ENCODE data around the gene USP38. TPM values are rescaled to one million over a fixed set of nuclear protein-coding genes. Genes with fewer than 3 reads are reported as not detected.

The USP38 gene
- total RNA-seq, 2 experiments from 2014 or later, result 34.2 to 35.7 TPM

DNA sequence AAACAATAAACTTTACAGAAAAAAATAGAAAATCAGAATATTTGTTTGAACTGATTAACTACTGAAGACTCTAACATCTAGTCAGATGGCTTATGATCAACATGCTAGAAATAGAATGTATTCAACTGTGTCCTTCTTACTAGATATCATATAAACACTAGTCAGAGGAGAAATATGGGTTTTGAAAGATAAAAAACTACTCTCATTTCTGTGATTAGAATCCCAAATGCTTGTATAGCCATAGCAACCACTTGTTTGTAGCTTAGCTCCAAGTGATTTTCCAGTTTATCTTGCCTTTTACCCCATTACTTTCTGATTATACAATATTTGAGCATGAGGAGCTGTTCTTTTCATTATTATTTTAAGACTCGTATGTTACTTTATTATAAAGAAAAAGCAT is 31.2 kb downstream of the USP38 start:
- Mint-ChIP-seq H3K27ac (no peak overlapping the region), H3K27me3 (no peaks in the 10 kb centered on the region), H3K4me3 (no peak overlapping the region), H3K9me3 (no peaks in the 10 kb centered on the region), H3K4me1 (ENCODE audit: low read depth) (peaks cover 38% of the 10 kb centered on the region), H3K36me3 (ENCODE audit: low read depth) (peaks cover 80% of the 10 kb centered on the region)
- DNase-seq, result no peak
- intact Hi-C loops (cut with DNase I, micrococcal nuclease), result no loop called here
- H3K36me3 ChIP-seq (ENCODE audit: insufficient read depth, low read length), result peaks cover 59% of the 10 kb centered on the region
- no peaks in the 10 kb centered on the region for H3K9me3 ChIP-seq (ENCODE audit: control insufficient read depth in 1 of 2, insufficient read depth in 1 of 2, low read length in 2 of 2)
- H3K4me3 ChIP-seq (ENCODE audit: low read length), result no peak overlapping the region
- TF ChIP-seq, protein P1, sequence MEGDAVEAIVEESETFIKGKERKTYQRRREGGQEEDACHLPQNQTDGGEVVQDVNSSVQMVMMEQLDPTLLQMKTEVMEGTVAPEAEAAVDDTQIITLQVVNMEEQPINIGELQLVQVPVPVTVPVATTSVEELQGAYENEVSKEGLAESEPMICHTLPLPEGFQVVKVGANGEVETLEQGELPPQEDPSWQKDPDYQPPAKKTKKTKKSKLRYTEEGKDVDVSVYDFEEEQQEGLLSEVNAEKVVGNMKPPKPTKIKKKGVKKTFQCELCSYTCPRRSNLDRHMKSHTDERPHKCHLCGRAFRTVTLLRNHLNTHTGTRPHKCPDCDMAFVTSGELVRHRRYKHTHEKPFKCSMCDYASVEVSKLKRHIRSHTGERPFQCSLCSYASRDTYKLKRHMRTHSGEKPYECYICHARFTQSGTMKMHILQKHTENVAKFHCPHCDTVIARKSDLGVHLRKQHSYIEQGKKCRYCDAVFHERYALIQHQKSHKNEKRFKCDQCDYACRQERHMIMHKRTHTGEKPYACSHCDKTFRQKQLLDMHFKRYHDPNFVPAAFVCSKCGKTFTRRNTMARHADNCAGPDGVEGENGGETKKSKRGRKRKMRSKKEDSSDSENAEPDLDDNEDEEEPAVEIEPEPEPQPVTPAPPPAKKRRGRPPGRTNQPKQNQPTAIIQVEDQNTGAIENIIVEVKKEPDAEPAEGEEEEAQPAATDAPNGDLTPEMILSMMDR (IDR thresholded peaks at IDR 0.05), result no peak
- ATAC-seq (ENCODE audit: poor library complexity), result no peak
- H3K27me3 ChIP-seq (ENCODE audit: control insufficient read depth in 1 of 2, insufficient read depth in 2 of 2, low read length in 2 of 2), result no peaks in the 10 kb centered on the region
- CTCF ChIA-PET, result no interaction called here
- POLR2A ChIA-PET, result no interaction called here
- H3K4me1 ChIP-seq (ENCODE audit: insufficient read depth, low read length), result no peaks in the 10 kb centered on the region
- H3K27ac ChIP-seq (ENCODE audit: low read depth in 1 of 2, low read length in 2 of 2), result no peak overlapping the region

DNA sequence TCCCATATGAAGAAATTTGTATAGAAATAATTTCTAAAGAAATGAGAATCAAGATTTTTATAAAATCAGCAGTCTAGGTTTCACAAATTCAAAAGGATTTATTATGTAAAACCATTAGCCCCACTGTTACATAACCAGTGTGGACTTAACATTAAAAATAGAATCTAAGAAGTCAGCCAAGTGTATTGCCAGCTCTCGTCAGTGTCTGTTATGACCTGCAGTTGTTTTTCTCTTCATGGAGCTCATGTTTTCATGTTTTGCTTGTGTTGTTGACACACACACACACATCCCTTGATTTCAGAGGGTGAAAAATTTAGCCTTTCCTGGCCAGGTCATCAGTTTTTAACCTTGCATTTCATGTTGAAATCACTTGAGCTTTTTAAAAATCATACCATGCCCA is 39.5 kb downstream of the USP38 start:
- no peaks in the 10 kb centered on the region for H3K9me3 ChIP-seq (ENCODE audit: control insufficient read depth in 1 of 2, insufficient read depth in 1 of 2, low read length in 2 of 2)
- H3K4me3 Mint-ChIP-seq, result no peak overlapping the region
- no peak overlapping the region for H3K4me3 ChIP-seq (ENCODE audit: low read length)
- H3K27ac ChIP-seq (ENCODE audit: low read depth in 1 of 2, low read length in 2 of 2), result no peak overlapping the region
- POLR2A ChIA-PET, result interaction anchor here (0.8 kb wide), 1 partner anchor 312 kb away, joined by 3 read pairs; no protein-coding TSS in a partner anchor
- TF ChIP-seq, protein P1 (IDR thresholded peaks at IDR 0.05), result no peak
- no peaks in the 10 kb centered on the region for H3K4me1 ChIP-seq (ENCODE audit: insufficient read depth, low read length)
- ATAC-seq (ENCODE audit: poor library complexity) (no peak), DNase-seq (no peak)
- CTCF ChIA-PET, result no interaction called here
- peaks cover 55% of the 10 kb centered on the region for H3K36me3 Mint-ChIP-seq (ENCODE audit: low read depth)
- intact Hi-C loops (cut with DNase I, micrococcal nuclease), result no loop called here
- H3K9me3 Mint-ChIP-seq, result no peaks in the 10 kb centered on the region
- no peaks in the 10 kb centered on the region for H3K4me1 Mint-ChIP-seq (ENCODE audit: low read depth)
- H3K27me3 Mint-ChIP-seq, result no peaks in the 10 kb centered on the region
- peaks cover 27% of the 10 kb centered on the region for H3K36me3 ChIP-seq (ENCODE audit: insufficient read depth, low read length)
- no peak overlapping the region for H3K27ac Mint-ChIP-seq
- no peaks in the 10 kb centered on the region for H3K27me3 ChIP-seq (ENCODE audit: control insufficient read depth in 1 of 2, insufficient read depth in 2 of 2, low read length in 2 of 2)

DNA sequence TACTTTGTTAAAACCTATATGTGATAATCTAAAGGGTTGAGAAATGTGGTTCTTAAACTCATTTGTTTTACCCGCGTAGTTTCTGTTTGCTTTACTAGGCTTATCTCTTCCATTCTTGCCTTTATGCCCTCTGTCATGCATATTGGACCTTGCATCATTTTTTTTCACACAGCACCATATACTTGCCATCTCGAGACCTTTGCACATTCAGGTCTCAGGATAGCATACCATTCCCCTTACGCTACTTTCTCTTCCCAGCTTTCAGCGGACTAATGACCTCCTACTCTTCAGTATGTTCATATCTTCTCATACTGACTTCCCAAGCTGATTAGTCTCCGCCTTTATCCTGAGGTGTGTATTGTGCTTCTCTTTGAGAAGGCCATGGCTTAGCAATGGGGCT is 40.5 kb downstream of the USP38 start:
- TF ChIP-seq, protein P1 (IDR thresholded peaks at IDR 0.05), result no peak
- intact Hi-C loops (cut with DNase I, micrococcal nuclease), result no loop called here
- ATAC-seq (ENCODE audit: poor library complexity) (no peak), DNase-seq (no peak)
- POLR2A ChIA-PET, result no interaction called here
- Histone ChIP-seq H3K9me3 (ENCODE audit: control insufficient read depth in 1 of 2, insufficient read depth in 1 of 2, low read length in 2 of 2) (no peaks in the 10 kb centered on the region), H3K27me3 (ENCODE audit: control insufficient read depth in 1 of 2, insufficient read depth in 2 of 2, low read length in 2 of 2) (no peaks in the 10 kb centered on the region), H3K4me1 (ENCODE audit: insufficient read depth, low read length) (no peaks in the 10 kb centered on the region), H3K27ac (ENCODE audit: low read depth in 1 of 2, low read length in 2 of 2) (no peak overlapping the region), H3K4me3 (ENCODE audit: low read length) (no peak overlapping the region), H3K36me3 (ENCODE audit: insufficient read depth, low read length) (peaks cover 20% of the 10 kb centered on the region)
- Mint-ChIP-seq H3K27ac (no peak overlapping the region), H3K4me1 (ENCODE audit: low read depth) (no peaks in the 10 kb centered on the region), H3K27me3 (no peaks in the 10 kb centered on the region), H3K9me3 (no peaks in the 10 kb centered on the region), H3K4me3 (no peak overlapping the region), H3K36me3 (ENCODE audit: low read depth) (peaks cover 45% of the 10 kb centered on the region)
- CTCF ChIA-PET, result no interaction called here

All from CD4-positive, alpha-beta T cell (primary cell).